CD4-positive, alpha-beta T cell treated with Interleukin-17A for 4 hours (primary cell): ENCODE measurements around the gene OPTC.

Source experiments
- DNase-seq: peaks from one replicate; pipeline ENCODE4 v3.0.0-alpha.2; 2020; ENCODE audit warnings: mixed read lengths

Gene OPTC

GRCh38 chr1:203518541-203518940, 24.6 kb downstream of the OPTC start:
- no peak for DNase-seq

- DNase-seq, result no peak
Observed at GRCh38 chr1:203519053-203519840, 25.3 kb downstream of the OPTC start.

- DNase-seq, result no peak
Observed at GRCh38 chr1:203519896-203520295, 25.9 kb downstream of the OPTC start.

GRCh38 chr1:203520315-203520714, 26.4 kb downstream of the OPTC start:
- no peak for DNase-seq

- no peak for DNase-seq
Observed at GRCh38 chr1:203521074-203521794, 27.3 kb downstream of the OPTC start.

- no peak for DNase-seq
Observed at GRCh38 chr1:203521812-203522211, 27.9 kb downstream of the OPTC start.

GRCh38 chr1:203522237-203522636, 28.3 kb downstream of the OPTC start:
- DNase-seq, result no peak

GRCh38 chr1:203523667-203524066, 29.7 kb downstream of the OPTC start:
- no peak for DNase-seq

- no peak for DNase-seq
Observed at GRCh38 chr1:203524152-203524551, 30.2 kb downstream of the OPTC start.

GRCh38 chr1:203524824-203525223, 30.9 kb downstream of the OPTC start:
- DNase-seq, result no peak

GRCh38 chr1:203525685-203526084, 31.7 kb downstream of the OPTC start:
- no peak for DNase-seq

- DNase-seq, result no peak
Observed at GRCh38 chr1:203526130-203526529, 32.2 kb downstream of the OPTC start.

GRCh38 chr1:203526572-203526971, 32.6 kb downstream of the OPTC start:
- DNase-seq, result no peak

GRCh38 chr1:203527013-203527412, 33.1 kb downstream of the OPTC start:
- no peak for DNase-seq

- no peak for DNase-seq
Observed at GRCh38 chr1:203528063-203528462, 34.1 kb downstream of the OPTC start.

GRCh38 chr1:203528976-203529835, 35.3 kb downstream of the OPTC start:
- no peak for DNase-seq

GRCh38 chr1:203531063-203531462, 37.1 kb downstream of the OPTC start:
- no peak for DNase-seq

- no peak for DNase-seq
Observed at GRCh38 chr1:203534012-203534411, 40.1 kb downstream of the OPTC start.

- DNase-seq, result no peak
Observed at GRCh38 chr1:203534526-203534925, 40.6 kb downstream of the OPTC start.

- no peak for DNase-seq
Observed at GRCh38 chr1:203536575-203536974, 42.6 kb downstream of the OPTC start.

- no peak for DNase-seq
Observed at GRCh38 chr1:203536980-203537455, 43.1 kb downstream of the OPTC start.

- no peak for DNase-seq
Observed at GRCh38 chr1:203537806-203538464, 44.0 kb downstream of the OPTC start.

- DNase-seq, result no peak
Observed at GRCh38 chr1:203538726-203539125, 44.8 kb downstream of the OPTC start.
